ENCODE results near the gene STEAP1.

The STEAP1 gene

DNA sequence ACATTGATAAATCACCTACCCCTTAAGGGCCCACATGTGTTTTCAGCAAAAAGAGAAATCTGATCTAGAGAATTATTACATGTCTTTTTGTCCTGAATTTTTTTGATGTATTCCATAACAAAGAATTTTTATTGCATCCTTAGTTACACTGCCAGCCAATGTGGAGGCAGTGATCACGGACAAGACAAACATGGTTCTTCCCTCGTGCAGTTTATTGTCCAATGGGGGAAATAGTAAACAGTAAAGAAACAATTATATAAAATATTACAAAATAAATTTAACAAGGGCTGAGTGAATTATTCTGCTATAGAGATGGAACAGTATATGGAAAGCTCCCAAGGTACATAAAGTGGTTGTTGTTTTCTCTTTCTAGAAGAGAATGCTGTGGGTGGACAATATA, 59.3 kb downstream of the STEAP1 start:
- DNase-seq = no peak
